ENCODE measurements around the gene C5orf24.

- TF ChIP-seq, protein P1, sequence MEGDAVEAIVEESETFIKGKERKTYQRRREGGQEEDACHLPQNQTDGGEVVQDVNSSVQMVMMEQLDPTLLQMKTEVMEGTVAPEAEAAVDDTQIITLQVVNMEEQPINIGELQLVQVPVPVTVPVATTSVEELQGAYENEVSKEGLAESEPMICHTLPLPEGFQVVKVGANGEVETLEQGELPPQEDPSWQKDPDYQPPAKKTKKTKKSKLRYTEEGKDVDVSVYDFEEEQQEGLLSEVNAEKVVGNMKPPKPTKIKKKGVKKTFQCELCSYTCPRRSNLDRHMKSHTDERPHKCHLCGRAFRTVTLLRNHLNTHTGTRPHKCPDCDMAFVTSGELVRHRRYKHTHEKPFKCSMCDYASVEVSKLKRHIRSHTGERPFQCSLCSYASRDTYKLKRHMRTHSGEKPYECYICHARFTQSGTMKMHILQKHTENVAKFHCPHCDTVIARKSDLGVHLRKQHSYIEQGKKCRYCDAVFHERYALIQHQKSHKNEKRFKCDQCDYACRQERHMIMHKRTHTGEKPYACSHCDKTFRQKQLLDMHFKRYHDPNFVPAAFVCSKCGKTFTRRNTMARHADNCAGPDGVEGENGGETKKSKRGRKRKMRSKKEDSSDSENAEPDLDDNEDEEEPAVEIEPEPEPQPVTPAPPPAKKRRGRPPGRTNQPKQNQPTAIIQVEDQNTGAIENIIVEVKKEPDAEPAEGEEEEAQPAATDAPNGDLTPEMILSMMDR (IDR thresholded peaks at IDR 0.05 in 2 of 3, conservative IDR thresholded peaks at IDR 0.05 in 1 of 3; ENCODE audit: control insufficient read depth in 2 of 3, extremely low read depth in 1 of 3, insufficient read depth in 1 of 3, low read depth in 3 of 3, low read length in 3 of 3), result no peak
- no peak for TF ChIP-seq POLR2A (IDR thresholded peaks at IDR 0.05; ENCODE audit: low read depth, low read length)
Measured at GRCh38 chr5:134893748-134894505, 48.2 kb downstream of the C5orf24 start.

Measured in GM12878 (cell line).